Stimulated activated CD4-positive, alpha-beta T cell treated with anti-CD3 and anti-CD28 coated beads, TNF-alpha, amount 100 ng/mL, for 48 hours (primary cell): ENCODE data around the gene GPR4.

Source experiments
- DNase-seq, 3 donors: peaks; one replicate each; pipeline ENCODE4 v3.0.0-alpha.2; 2020; ENCODE audit warnings: low read depth in 3 of 3

Gene GPR4

DNA sequence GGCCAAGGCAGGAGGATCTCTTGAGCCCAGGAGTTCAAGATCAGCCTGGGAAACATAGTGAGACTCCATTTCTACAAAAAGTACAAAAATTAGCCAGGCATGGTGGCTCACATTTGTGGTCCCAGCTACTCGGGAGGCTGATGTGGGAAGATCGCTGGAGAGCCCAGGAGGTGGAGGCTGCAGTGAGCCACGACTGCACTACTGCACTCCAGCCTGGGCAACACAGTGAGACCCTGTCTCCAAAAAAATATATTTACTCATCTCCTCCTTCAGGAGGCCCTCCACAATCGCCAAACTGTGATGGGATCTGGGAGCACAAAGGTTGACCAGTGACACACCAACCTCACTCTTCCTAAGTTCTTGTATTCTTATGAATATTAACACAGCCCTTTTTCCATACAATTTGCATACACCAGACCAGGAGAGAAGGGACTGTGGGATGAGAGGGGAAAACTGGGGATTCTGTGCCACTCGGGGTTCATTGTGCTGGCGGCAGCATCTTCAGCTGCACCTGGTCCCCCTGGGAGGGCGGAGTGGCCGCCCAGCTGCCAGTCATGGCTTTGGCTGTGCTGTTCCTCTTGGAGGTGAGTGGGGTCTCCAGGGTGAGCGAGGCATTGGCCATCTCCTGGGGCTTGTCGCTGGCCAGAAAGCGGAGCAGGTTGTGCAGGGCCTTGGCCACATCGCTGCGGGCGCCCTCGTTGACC, 11.6 kb downstream of the GPR4 start:
- no peak for DNase-seq

DNA sequence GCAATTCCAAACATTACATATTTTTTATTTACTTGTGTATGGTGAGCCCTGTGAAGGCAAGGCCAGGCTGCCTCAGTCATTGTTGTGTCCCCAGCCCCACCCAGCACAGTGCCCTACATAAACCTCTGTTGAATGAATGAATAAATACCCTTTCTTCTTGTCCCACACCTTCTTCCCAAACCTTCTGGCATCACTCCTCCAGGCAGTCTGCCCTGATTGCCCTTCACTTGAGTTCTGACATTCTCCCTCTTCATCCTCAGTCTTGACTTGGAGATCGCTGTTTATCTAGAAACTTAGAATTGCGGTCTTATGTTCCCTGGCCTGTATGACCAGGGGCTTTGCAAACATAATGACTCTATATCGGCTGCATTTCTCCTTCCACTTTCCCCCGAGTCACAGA, 12.2 kb downstream of the GPR4 start:
- DNase-seq, result no peak

DNA sequence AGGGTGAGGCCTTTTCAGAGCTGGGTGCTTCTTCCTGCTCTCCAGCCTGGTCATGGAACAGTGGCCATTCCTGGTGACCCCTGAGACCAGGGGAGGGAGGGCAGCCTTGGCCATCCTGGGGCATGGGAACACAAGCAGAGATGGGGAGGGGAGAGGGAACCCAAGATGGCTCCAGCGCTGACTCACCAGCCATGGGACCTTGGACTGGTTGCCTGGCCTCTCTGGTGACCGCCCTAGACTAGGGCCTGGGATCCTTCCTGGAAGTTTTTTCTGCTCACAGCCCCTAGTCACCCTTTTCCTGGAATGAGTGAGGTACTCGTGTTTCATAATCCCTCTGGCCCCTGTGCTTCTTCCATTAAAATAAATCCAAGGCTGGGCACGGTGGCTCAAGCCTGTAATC, 14.1 kb downstream of the GPR4 start:
- no peak for DNase-seq

- DNase-seq, result no peak
Measured at GRCh38 chr19:45585158-45585577, 16.8 kb downstream of the GPR4 start.

- peak; percentile 97 to 100 (median 98) for DNase-seq
Measured at GRCh38 chr19:45584332-45585157, 17.5 kb downstream of the GPR4 start, which contains the start of gene OPA3. Gene OPA3, minus strand, starts transcription at chr19:45584802. Its CDS starts 38 bp downstream, at chr19:45584764.

- DNase-seq, result no peak
Measured at GRCh38 chr19:45581576-45581975, 20.4 kb downstream of the GPR4 start.

DNA sequence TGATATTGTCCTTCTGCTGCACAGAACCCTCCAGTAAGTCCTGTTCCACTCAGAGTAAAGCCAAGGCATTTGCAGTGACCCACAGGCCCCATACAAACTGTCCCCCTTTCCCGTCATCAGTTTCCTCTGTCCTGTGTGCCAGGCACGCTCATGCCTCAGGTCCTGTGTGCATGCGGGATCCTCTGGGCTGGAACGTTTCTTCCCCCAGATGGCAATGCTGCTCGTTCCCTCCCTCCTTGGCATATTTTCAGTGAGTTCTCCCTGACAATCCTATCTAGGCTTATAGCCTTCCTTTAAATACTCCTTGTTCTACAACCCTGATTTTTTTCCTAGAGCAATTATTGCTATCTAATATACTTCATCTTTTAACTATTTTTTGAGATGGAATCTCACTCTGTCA, 23.2 kb downstream of the GPR4 start:
- no peak for DNase-seq

- DNase-seq, result no peak
Measured at GRCh38 chr19:45577111-45577905, 24.7 kb downstream of the GPR4 start.

GRCh38 chr19:45576682-45577081, 25.3 kb downstream of the GPR4 start:
- no peak for DNase-seq

GRCh38 chr19:45575216-45575615, 26.8 kb downstream of the GPR4 start:
- DNase-seq, result no peak

- no peak for DNase-seq
Measured at GRCh38 chr19:45574526-45574925, 27.5 kb downstream of the GPR4 start.

GRCh38 chr19:45571457-45572220, 30.4 kb downstream of the GPR4 start:
- DNase-seq, result no peak

GRCh38 chr19:45569619-45570421, 32.2 kb downstream of the GPR4 start:
- DNase-seq, result peak; percentile 52 to 55 (median 55)

DNA sequence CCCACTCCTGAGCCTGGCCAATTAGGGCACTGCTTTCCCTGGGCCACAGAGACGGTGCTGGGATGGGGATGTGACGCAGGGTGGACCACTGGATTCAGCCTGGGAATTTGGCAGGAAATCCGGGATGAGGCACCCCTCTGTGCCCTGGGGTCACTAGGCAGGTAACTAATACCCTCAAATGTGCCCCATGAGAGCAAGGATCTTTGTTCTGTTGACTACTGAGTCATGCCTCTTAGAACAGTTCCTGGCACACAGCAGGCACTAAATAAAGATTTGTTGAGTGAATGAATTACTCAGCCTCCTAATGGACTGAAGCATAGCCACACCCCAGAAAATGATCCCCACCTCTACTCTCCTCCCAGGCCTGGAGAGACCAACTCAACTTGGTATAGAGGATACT, 33.3 kb downstream of the GPR4 start:
- DNase-seq, result no peak

DNA sequence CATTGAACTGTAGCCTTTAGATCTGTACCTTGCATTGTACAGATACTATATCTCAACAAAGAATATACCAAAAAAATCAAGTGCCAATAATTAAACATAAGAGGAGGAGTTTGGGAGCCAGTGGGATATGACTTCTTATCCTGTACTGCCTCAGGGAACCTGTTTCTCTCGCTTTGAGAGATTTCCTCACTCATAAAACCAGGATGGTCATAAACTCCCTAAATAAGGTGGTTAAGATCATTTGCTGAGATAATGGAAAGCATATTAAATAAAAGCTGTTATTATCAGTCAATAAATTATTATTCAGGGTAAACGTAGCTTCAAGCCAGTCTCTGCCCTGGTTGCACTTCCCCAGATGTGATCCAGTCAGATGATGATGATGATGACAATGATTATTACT, 34.4 kb downstream of the GPR4 start:
- no peak for DNase-seq

GRCh38 chr19:45564131-45564780, 37.8 kb downstream of the GPR4 start:
- no peak for DNase-seq

DNA sequence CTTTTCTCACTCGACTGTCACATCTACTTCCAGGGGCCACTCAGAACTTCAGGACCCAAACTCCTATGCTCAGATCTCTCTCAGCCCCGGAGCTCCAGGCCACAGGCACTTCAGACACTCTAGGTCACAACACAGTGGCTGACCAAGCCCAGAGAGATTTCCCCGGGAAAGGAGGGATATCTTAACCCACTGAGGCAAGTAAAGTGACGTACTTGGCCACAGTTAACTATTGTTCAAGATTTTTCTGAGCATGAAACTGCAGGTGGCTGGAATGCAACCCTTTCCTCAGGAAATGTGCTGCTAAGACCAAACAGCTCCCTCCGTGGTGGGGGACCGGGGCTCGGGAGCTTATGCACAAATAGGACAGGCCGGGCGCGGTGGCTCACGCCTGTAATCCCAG, 41.3 kb downstream of the GPR4 start:
- DNase-seq, result no peak

GRCh38 chr19:45560038-45560437, 42.0 kb downstream of the GPR4 start:
- no peak for DNase-seq

- peak; percentile 26 to 63 (median 48) for DNase-seq
Measured at GRCh38 chr19:45558399-45558878, 43.6 kb downstream of the GPR4 start.

DNA sequence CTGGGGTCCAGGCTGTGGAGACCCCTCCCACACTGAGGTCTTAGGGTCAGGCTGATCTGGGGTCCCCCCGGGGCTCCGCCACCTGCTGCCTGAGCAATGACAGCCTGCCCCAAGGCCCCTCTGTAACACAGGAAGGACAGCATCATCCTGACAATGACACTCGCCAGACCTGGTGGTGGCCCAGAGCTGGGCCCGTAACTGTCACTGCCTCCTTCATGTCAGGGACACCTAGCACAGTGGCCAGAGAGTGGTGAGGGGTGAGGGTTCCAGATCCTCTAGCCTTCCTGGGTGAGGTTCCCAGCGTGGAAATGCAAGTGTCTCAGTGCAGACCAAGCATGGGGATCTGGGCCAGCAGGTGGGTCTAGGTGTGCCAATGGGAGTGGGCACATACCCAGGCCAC, 45.2 kb downstream of the GPR4 start:
- DNase-seq, result no peak
